ENCODE measurements around the gene RMI2. TPM values are rescaled to one million over a fixed set of nuclear protein-coding genes. Genes with fewer than 3 reads are reported as not detected.

RMI2 gene
- total RNA-seq, 2 experiments from 2014 or later: 53.5 to 55.1 TPM

DNA sequence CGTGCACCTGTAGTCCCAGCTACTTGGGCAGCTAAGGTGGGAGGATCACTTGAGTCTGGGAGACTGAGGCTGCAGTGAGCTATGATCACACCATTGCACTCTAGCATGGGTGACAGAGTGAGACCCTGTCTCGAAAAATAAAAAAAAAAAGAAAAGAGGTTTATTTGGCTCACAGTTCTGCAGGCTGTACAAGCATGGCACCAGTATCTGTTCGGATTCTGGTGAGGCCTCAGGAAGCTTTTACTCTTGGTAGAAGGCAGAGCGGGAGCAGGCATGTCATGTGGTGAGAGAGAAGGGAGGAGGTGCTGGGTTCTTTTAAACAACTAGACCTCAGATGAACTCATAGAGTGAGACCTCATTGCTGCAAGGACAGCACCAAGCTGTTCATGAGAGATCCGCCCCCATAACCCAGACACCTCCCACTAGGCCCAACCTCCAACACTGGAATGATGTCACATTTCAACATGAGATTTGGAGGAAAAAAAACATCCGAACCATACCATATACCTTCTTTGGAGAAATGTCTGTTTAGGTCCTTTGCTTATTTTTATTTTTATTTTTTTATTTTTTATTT, 10.3 kb upstream of the RMI2 start:
- ChIA-PET CTCF (interaction anchor here (0.6 to 1.6 kb wide), 5 partner anchors 9 to 371 kb away, joined by 3 to 8 read pairs (median 3); no protein-coding TSS in a partner anchor), POLR2A (interaction anchor here (0.7 kb wide), 1 partner anchor 23 kb away, joined by 3 read pairs; no protein-coding TSS in a partner anchor)
- Mint-ChIP-seq H3K9me3 (peaks cover 2% of the 10 kb centered on the region), H3K27ac (peak overlapping the region; percentile 68), H3K27me3 (no peaks in the 10 kb centered on the region), H3K4me1 (peaks cover 14% of the 10 kb centered on the region), H3K4me3 (no peak overlapping the region), H3K36me3 (ENCODE audit: low read depth) (no peaks in the 10 kb centered on the region)
- no peak for DNase-seq

DNA sequence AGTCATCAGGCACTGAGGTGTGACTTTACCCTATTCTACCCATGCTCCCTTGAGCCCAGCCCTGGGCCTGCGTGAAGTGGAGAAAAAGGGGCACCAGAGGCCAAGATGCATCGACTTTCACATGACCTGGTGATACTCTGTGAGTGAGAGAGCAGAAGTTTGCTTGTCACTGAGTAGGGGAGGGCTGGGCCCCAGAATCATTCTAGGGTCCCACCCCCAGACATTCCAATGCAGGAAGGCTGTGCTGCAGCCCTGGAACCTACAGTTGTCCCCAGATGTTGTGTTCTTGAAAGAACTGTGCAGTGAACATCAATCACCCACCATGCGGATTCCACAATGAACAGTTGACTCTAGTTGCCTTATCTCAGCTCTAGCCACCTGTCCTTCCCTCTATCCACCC, 6.2 kb upstream of the RMI2 start:
- DNase-seq: no peak
- no peak overlapping the region for H3K27ac Mint-ChIP-seq
- H3K9me3 Mint-ChIP-seq: peaks cover 2% of the 10 kb centered on the region
- peaks cover 27% of the 10 kb centered on the region for H3K4me1 Mint-ChIP-seq
- POLR2A ChIA-PET: no interaction called here
- H3K4me3 Mint-ChIP-seq: no peak overlapping the region
- peaks cover 5% of the 10 kb centered on the region for H3K36me3 Mint-ChIP-seq (ENCODE audit: low read depth)
- CTCF ChIA-PET: interaction anchor here (1.3 kb wide), 1 partner anchor 16 kb away, joined by 4 read pairs; no protein-coding TSS in a partner anchor
- H3K27me3 Mint-ChIP-seq: no peaks in the 10 kb centered on the region

DNA sequence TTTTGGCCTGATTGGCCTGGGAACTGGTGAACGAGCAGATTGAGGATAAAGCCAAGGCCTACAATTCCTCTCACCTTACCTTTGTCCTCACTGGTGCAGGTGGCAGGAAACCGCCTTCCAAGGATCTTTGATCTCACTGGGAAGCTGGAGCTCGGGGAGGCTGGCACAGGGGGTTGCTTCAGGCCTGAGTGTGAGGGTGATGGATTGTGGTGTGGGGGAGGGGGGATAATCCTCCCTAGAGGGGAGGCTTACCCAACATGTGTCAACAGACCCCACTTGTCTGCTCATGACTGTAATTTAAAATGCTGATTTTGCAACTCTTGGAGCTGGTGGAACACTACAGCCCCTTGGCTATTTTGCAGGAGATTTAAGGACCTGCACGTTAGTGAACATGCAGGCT, 4.5 kb upstream of the RMI2 start:
- POLR2A ChIA-PET: no interaction called here
- DNase-seq: no peak
- no peak overlapping the region for H3K27ac Mint-ChIP-seq
- peaks cover 9% of the 10 kb centered on the region for H3K36me3 Mint-ChIP-seq (ENCODE audit: low read depth)
- H3K4me1 Mint-ChIP-seq: peaks cover 32% of the 10 kb centered on the region
- no peaks in the 10 kb centered on the region for H3K9me3 Mint-ChIP-seq
- no peak overlapping the region for H3K4me3 Mint-ChIP-seq
- CTCF ChIA-PET: interaction anchor here (0.8 to 1.1 kb wide), 3 partner anchors 10 to 376 kb away, joined by 3 to 4 read pairs (median 3); no protein-coding TSS in a partner anchor
- H3K27me3 Mint-ChIP-seq: no peaks in the 10 kb centered on the region

DNA sequence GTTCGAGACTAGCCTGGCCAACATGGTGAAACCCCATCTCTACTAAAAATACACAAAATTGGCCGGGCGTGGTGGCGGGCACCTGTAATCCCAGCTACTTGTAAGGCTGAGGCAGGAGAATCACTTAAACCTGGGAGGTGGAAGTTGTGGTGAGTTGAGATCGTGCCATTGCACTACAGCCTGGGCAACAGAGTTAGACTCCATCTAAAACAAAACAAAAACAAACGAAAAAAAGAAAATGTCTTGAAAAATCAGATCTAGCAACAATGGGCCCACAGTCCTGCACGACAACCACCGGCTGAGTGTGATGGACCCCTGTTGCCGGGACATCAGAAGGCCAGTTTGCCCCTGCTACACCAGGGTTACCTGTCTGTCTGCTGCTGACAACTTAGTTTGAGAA, 3.9 kb upstream of the RMI2 start:
- CTCF ChIA-PET: no interaction called here

DNA sequence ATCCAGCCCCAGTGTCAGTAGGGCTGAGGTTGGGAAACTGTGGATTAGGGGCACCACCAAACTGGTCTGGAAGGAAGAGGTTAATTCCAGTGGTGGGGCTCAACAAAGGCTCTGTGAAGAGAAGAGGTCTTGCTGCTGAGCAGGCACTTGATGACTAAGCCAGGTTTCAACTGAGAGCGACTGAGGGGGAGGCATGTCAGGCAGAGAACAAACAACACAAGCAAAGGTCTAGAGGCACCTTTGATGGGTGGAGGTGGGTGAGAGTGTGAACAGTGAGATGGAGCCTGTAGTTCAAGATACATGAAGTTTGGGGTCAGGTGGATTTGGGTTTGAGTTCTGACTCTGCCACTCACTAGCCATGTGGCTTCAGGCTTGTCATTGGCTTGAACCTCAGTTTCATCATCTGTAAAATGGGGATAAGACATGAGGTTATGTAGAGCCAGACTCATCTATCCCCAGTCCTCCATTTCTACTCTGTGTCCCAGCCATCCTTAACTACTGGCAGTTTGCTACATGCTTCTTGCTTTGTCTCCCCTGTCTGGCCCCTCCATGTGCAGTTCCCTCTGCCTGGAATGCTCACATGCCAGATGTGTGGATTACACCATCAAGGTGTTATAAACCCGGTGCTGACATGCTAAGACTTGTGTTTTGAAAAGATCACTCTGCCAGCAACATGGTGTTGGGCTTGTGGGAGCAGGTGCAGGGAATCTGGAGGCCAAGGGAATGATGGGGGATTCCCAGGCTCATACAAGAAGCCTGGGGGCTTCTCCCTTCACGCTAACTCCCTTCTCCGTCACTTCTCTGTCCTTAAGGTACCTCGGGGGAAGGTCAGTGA, 3.0 kb upstream of the RMI2 start:
- Mint-ChIP-seq H3K36me3 (ENCODE audit: low read depth) (peaks cover 16% of the 10 kb centered on the region), H3K4me3 (no peak overlapping the region), H3K9me3 (no peaks in the 10 kb centered on the region), H3K27me3 (no peaks in the 10 kb centered on the region), H3K4me1 (peaks cover 43% of the 10 kb centered on the region), H3K27ac (peak overlapping the region; percentile 65)
- POLR2A ChIA-PET: no interaction called here
- DNase-seq: no peak
- CTCF ChIA-PET: no interaction called here

More for the DNA sequence above, 3.9 kb upstream of the RMI2 start:
- peaks cover 9% of the 10 kb centered on the region for H3K36me3 Mint-ChIP-seq (ENCODE audit: low read depth)
- H3K27ac Mint-ChIP-seq: no peak overlapping the region
- H3K4me1 Mint-ChIP-seq: peaks cover 34% of the 10 kb centered on the region
- H3K27me3 Mint-ChIP-seq: no peaks in the 10 kb centered on the region
- no peak for DNase-seq
- H3K4me3 Mint-ChIP-seq: no peak overlapping the region
- POLR2A ChIA-PET: no interaction called here
- H3K9me3 Mint-ChIP-seq: no peaks in the 10 kb centered on the region

DNA sequence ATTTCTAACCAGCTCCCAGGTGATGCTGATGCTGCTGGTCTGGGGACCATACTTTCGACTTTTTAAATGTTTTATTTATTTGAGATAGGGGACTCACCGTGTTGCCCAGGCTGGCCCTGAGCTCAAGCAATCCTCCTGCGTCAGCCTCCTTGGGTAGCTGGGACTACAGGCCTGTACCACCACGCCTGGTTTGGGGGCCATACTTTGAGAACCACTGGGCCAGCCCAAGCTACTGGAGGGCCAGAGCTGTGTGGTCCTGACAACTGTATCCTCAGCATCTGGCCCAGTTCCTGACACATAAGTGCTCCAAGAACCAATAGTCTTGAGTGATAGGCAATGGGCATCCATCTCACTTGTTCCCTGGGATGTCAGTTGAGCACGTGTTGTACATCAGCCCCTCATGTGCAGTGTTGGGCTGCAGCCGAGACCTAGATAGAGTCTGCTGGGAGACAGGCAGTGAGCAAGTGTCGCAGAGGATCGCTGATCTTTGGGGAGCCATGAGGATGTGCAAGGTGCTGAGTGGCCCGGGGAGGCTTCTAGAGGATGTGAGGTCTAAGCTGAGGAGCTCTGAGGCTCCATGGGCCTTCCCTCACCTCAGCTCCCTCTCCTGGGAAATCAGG, 1.6 kb downstream of the RMI2 start:
- no peak for DNase-seq
- H3K4me3 Mint-ChIP-seq: peak overlapping the region; percentile 94
- ChIA-PET CTCF (interaction anchor here (1.0 to 2.2 kb wide), 7 partner anchors 10 to 382 kb away, joined by 3 to 9 read pairs (median 4); partner anchors contain the start of gene SOCS1), POLR2A (interaction anchor here (0.6 kb wide), 1 partner anchor 96 kb away, joined by 6 read pairs; no protein-coding TSS in a partner anchor)
- H3K36me3 Mint-ChIP-seq (ENCODE audit: low read depth): peaks cover 47% of the 10 kb centered on the region
- H3K4me1 Mint-ChIP-seq: peaks cover 69% of the 10 kb centered on the region
- peak overlapping the region; percentile 90 for H3K27ac Mint-ChIP-seq
- no peaks in the 10 kb centered on the region for H3K27me3 Mint-ChIP-seq
- no peaks in the 10 kb centered on the region for H3K9me3 Mint-ChIP-seq

DNA sequence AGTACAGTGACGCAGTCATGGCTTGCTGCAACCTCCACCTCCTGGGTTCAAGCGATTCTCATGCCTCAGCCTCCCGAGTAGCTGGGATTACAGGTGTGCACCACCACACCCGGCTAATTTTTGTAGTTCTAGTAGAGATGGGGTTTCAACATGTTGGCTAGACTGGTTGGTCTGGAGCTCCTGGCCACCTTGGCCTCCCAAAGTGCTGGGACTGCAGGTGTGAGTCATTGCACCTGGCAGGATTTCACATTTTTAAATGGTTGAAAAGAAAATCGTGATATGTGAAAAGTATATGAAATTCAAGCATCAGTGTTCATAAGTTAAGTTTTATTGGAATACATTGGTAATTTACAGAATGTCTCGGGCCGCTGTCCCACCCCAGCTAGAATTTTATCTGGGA, 2.6 kb downstream of the RMI2 start:
- CTCF ChIA-PET: interaction anchor here (1.1 to 2.2 kb wide), 4 partner anchors 9 to 92 kb away, joined by 5 to 9 read pairs (median 6); partner anchors contain the start of gene SOCS1
- Mint-ChIP-seq H3K36me3 (ENCODE audit: low read depth) (peaks cover 52% of the 10 kb centered on the region), H3K27ac (no peak overlapping the region), H3K4me1 (peaks cover 65% of the 10 kb centered on the region), H3K9me3 (no peaks in the 10 kb centered on the region), H3K27me3 (no peaks in the 10 kb centered on the region), H3K4me3 (no peak overlapping the region)
- POLR2A ChIA-PET: no interaction called here
- no peak for DNase-seq

DNA sequence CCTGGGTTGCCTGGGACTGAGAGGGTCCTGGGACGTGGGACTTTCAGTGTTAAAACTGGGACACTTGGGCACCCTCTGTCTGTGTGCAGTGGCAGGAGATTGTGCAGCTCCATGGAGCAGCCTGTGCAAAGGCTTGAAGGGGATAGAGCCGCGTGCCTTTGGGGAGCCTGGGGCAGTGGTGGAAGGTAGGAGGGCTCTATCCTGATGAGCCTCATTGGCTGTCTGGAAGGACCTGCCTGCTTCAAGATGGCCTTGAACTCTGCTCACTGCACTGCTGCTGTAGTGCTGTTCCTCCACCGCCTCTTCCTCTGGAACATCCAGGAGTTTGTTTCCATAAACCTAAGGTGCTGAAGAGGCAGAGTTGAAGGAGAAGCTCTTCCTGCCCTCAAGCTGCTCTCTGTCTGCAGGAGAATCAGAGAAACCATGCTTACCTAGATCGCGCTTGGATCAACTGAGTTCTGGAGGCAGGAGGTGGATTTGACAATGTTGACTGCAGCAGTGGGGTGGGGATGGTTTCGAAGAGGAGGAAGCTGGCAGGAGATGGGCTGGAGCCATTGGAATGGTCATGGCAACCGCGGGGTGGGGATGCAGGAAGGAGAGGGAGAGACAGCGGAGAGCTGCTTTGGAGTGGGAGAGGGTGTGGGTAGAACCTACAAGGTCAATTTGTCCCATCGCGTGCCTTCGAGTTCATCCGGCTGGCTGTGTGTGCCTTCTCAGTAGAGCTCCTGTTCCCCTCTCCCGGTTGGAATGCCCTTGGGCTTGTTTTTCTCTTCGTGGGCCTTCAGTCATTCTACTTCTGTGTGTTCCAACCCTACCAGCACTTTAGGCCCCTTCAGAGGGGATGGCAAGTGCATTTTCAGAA, 3.7 kb downstream of the RMI2 start:
- no peaks in the 10 kb centered on the region for H3K27me3 Mint-ChIP-seq
- no peak for DNase-seq
- H3K4me1 Mint-ChIP-seq: peaks cover 72% of the 10 kb centered on the region
- CTCF ChIA-PET: interaction anchor here (1.1 to 1.6 kb wide), 2 partner anchors 51 to 91 kb away, joined by 3 to 5 read pairs; no protein-coding TSS in a partner anchor
- H3K27ac Mint-ChIP-seq: peak overlapping the region; percentile 76
- peaks cover 64% of the 10 kb centered on the region for H3K36me3 Mint-ChIP-seq (ENCODE audit: low read depth)
- POLR2A ChIA-PET: no interaction called here
- peaks cover 3% of the 10 kb centered on the region for H3K9me3 Mint-ChIP-seq
- no peak overlapping the region for H3K4me3 Mint-ChIP-seq

DNA sequence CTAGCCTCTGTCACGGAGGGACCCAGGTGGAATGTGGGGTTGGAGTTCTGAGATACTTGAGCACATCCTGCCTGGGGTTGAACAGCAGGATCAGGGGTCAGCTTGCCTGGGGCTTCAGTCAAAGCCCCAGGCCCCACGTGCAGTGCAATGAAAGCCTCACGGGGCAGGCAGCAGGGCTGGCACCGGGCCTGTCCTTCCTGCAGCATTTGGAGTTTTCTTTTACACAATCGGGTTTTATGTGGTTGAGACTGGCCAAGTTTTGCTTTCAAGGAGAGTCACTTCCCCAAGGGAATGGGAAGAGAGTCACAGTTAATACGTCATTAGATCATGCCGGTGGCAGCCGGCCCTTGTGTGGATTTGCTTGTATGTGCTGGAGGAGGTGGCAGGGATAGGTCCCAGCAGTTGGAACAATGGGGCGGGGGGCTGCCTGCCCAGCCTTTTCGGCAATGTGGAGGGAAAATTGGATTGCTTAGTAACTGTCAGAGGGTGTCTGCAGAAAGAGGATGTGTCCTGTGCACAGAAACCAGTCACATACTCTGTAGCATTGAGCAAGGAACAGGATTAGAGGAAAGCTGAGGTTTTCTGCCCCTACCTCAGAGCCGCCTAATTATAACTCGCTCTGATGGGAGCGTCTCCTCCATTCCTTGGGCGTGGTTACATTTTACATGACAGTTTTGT, 4.5 kb downstream of the RMI2 start:
- Mint-ChIP-seq H3K4me3 (no peak overlapping the region), H3K9me3 (peaks cover 3% of the 10 kb centered on the region), H3K4me1 (peaks cover 80% of the 10 kb centered on the region), H3K27me3 (no peaks in the 10 kb centered on the region), H3K36me3 (ENCODE audit: low read depth) (peaks cover 66% of the 10 kb centered on the region), H3K27ac (peak overlapping the region; percentile 77)
- ChIA-PET POLR2A (interaction anchor here (0.7 kb wide), 1 partner anchor 391 kb away, joined by 3 read pairs; no protein-coding TSS in a partner anchor), CTCF (interaction anchor here (1.1 kb wide), 1 partner anchor 51 kb away, joined by 3 read pairs; no protein-coding TSS in a partner anchor)
- no peak for DNase-seq

DNA sequence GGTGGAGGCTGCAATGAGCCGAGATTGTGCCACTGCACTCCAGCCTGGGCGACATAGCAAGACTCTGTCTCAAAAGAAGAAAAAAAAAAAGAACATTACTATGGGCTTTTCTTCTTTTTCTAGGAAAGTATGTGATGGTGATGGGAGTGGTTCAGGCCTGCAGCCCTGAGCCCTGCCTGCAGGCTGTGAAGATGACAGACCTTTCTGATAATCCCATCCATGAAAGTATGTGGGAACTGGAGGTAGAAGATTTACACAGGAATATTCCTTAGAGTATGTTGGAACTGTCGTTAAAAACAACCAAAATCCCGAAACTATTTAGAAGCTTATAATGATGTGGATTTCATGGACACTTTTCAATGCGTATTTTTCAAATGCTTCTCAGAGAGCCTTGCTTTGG, 5.3 kb downstream of the RMI2 start:
- POLR2A ChIA-PET: interaction anchor here (0.7 kb wide), 1 partner anchor 391 kb away, joined by 3 read pairs; no protein-coding TSS in a partner anchor
- CTCF ChIA-PET: no interaction called here
- peaks cover 68% of the 10 kb centered on the region for H3K36me3 Mint-ChIP-seq (ENCODE audit: low read depth)

DNA sequence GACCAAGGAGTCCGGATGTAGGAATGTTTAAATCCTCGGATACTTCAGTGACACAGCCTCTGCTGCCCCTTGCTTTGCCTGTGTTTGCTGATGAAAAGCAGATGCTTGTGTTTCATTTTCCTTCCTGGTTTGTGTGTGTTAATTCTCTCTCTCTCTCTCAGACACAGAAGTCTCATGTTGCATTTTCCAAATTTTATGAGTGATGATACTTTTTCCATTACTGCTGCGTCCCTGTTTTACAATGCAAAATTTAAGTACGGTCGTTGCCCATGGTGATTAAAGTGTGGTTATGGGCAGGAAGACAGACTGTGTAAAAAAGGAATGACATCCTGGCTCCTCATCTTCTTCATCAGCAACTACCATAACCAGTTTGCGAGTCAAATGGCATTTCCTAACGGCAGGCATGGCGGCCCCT, 5.7 kb downstream of the RMI2 start:
- Mint-ChIP-seq H3K9me3 (peaks cover 3% of the 10 kb centered on the region), H3K4me3 (no peak overlapping the region), H3K4me1 (peaks cover 86% of the 10 kb centered on the region), H3K27me3 (no peaks in the 10 kb centered on the region), H3K27ac (no peak overlapping the region), H3K36me3 (ENCODE audit: low read depth) (peaks cover 72% of the 10 kb centered on the region)
- no peak for DNase-seq
- CTCF ChIA-PET: interaction anchor here (0.9 kb wide), 1 partner anchor 386 kb away, joined by 3 read pairs; no protein-coding TSS in a partner anchor
- POLR2A ChIA-PET: interaction anchor here (0.7 kb wide), 1 partner anchor 88 kb away, joined by 6 read pairs; no protein-coding TSS in a partner anchor

More for the DNA sequence above, 5.3 kb downstream of the RMI2 start:
- H3K9me3 Mint-ChIP-seq: peaks cover 3% of the 10 kb centered on the region
- H3K27ac Mint-ChIP-seq: no peak overlapping the region
- no peak for DNase-seq
- peaks cover 83% of the 10 kb centered on the region for H3K4me1 Mint-ChIP-seq
- H3K27me3 Mint-ChIP-seq: no peaks in the 10 kb centered on the region
- no peak overlapping the region for H3K4me3 Mint-ChIP-seq

Data from activated CD4-positive, alpha-beta T cell treated with anti-CD3 and anti-CD28 coated beads, Interleukin-2, amount 10 ng/mL, durations not matched to agents 7 days and 5 days (primary cell).